Measurements from ENCODE around the gene TAGLN2. TPM values are rescaled to one million over a fixed set of nuclear protein-coding genes. Genes with fewer than 3 reads are reported as not detected.

TAGLN2 gene
- polyA plus RNA-seq, 1 experiment: 745 TPM

GRCh38 chr1:159884296-159884695 lies 41.0 kb downstream of the TAGLN2 start:
- ChIA-PET POLR2A (no interaction called here), CTCF (interaction anchor here (15.0 kb wide), 1 partner anchor 84 kb away, joined by 590 read pairs; the partner anchor contains the start of gene FCRL6)
- H3K4me3 ChIP-seq (ENCODE audit: low read depth, low read length): no peak overlapping the region
- H3K36me3 ChIP-seq (ENCODE audit: control insufficient read depth, insufficient read depth, low read length): no peaks in the 10 kb centered on the region
- H3K27me3 ChIP-seq (ENCODE audit: control insufficient read depth, insufficient read depth, low read length): no peaks in the 10 kb centered on the region
- no peak for DNase-seq (ENCODE audit: low read depth)
- no peak for TF ChIP-seq CTCF (IDR thresholded peaks at IDR 0.05; ENCODE audit: insufficient read depth, low read depth, low read length)

GRCh38 chr1:159883134-159883533 lies 42.2 kb downstream of the TAGLN2 start:
- ChIA-PET POLR2A (no interaction called here), CTCF (interaction anchor here (0.6 to 3.2 kb wide), 5 partner anchors 8 to 107 kb away, joined by 3 to 27 read pairs (median 5); partner anchors contain the start of gene DUSP23)
- no peak for TF ChIP-seq CTCF (IDR thresholded peaks at IDR 0.05; ENCODE audit: insufficient read depth, low read depth, low read length)
- H3K4me3 ChIP-seq (ENCODE audit: low read depth, low read length): no peak overlapping the region
- H3K27me3 ChIP-seq (ENCODE audit: control insufficient read depth, insufficient read depth, low read length): no peaks in the 10 kb centered on the region
- no peaks in the 10 kb centered on the region for H3K36me3 ChIP-seq (ENCODE audit: control insufficient read depth, insufficient read depth, low read length)
- no peak for DNase-seq (ENCODE audit: low read depth)

GRCh38 chr1:159882527-159882862 lies 42.8 kb downstream of the TAGLN2 start:
- DNase-seq (ENCODE audit: low read depth): no peak
- Histone ChIP-seq H3K4me3 (ENCODE audit: low read depth, low read length) (no peak overlapping the region), H3K27me3 (ENCODE audit: control insufficient read depth, insufficient read depth, low read length) (no peaks in the 10 kb centered on the region), H3K36me3 (ENCODE audit: control insufficient read depth, insufficient read depth, low read length) (no peaks in the 10 kb centered on the region)
- no peak for TF ChIP-seq CTCF (IDR thresholded peaks at IDR 0.05; ENCODE audit: insufficient read depth, low read depth, low read length)
- ChIA-PET CTCF (interaction anchor here (0.9 to 3.2 kb wide), 6 partner anchors 8 to 107 kb away, joined by 3 to 27 read pairs (median 5); partner anchors contain the start of gene DUSP23), POLR2A (no interaction called here)

- Histone ChIP-seq H3K4me3 (ENCODE audit: low read depth, low read length) (no peak overlapping the region), H3K36me3 (ENCODE audit: control insufficient read depth, insufficient read depth, low read length) (no peaks in the 10 kb centered on the region), H3K27me3 (ENCODE audit: control insufficient read depth, insufficient read depth, low read length) (no peaks in the 10 kb centered on the region)
- DNase-seq (ENCODE audit: low read depth): peak; percentile 74
- POLR2A ChIA-PET: no interaction called here
- TF ChIP-seq CTCF (IDR thresholded peaks at IDR 0.05; ENCODE audit: insufficient read depth, low read depth, low read length): no peak
- CTCF ChIA-PET: interaction anchor here (0.9 to 3.2 kb wide), 6 partner anchors 9 to 106 kb away, joined by 3 to 27 read pairs (median 5); partner anchors contain the start of gene DUSP23
Observed at GRCh38 chr1:159881622-159882526, 43.4 kb downstream of the TAGLN2 start.

- H3K36me3 ChIP-seq (ENCODE audit: control insufficient read depth, insufficient read depth, low read length): no peaks in the 10 kb centered on the region
- CTCF ChIA-PET: interaction anchor here (0.9 to 3.5 kb wide), 5 partner anchors 10 to 457 kb away, joined by 3 to 27 read pairs (median 3); no protein-coding TSS in a partner anchor
- H3K4me3 ChIP-seq (ENCODE audit: low read depth, low read length): no peak overlapping the region
- no peak for TF ChIP-seq CTCF (IDR thresholded peaks at IDR 0.05; ENCODE audit: insufficient read depth, low read depth, low read length)
- no peaks in the 10 kb centered on the region for H3K27me3 ChIP-seq (ENCODE audit: control insufficient read depth, insufficient read depth, low read length)
- no peak for DNase-seq (ENCODE audit: low read depth)
- POLR2A ChIA-PET: no interaction called here
Observed at GRCh38 chr1:159880430-159880829, 44.9 kb downstream of the TAGLN2 start.

Measured in BJ (cell line).